Adipocyte (in vitro differentiated cells): ENCODE measurements around the gene AIG1.
A peak's percentile ranks its signal among the peaks of the same experiment; 100 is the strongest.

Experiments
- DNase-seq: peaks from one replicate; pipeline ENCODE4 v3.0.0-alpha.2; 2015; ENCODE audit warnings: low read depth
- H3K27me3 ChIP-seq: replicated peaks from 2 replicates; pipeline ENCODE4 v1.7.0; 2013; ENCODE audit warnings: mild to moderate bottlenecking, low read length, moderate library complexity; ENCODE audit not compliant: control insufficient read depth, insufficient read depth
- H3K36me3 ChIP-seq: 2 replicates; pipeline ENCODE4 v1.7.0; 2013; ENCODE audit warnings: low read length, mild to moderate bottlenecking, moderate library complexity; ENCODE audit not compliant: control insufficient read depth, insufficient read depth, severe bottlenecking
- H3K4me1 ChIP-seq: 2 replicates; pipeline ENCODE4 v1.7.0; 2013; ENCODE audit warnings: mild to moderate bottlenecking, low read length, moderate library complexity; ENCODE audit not compliant: control insufficient read depth, insufficient read depth
- H3K4me3 ChIP-seq: 2 replicates; pipeline ENCODE4 v1.7.0; 2013; ENCODE audit warnings: mild to moderate bottlenecking, low read length, moderate library complexity
- H3K9ac ChIP-seq: 2 replicates; pipeline ENCODE4 v1.7.0; 2013; ENCODE audit warnings: mild to moderate bottlenecking, low read length, moderate library complexity
- H3K9me3 ChIP-seq: 2 replicates; pipeline ENCODE4 v1.7.0; 2013; ENCODE audit warnings: mild to moderate bottlenecking, low read length, moderate library complexity; ENCODE audit not compliant: control insufficient read depth

The AIG1 gene

GRCh38 chr6:143260857-143261256 lies 200.2 kb downstream of the AIG1 start:
- Histone ChIP-seq H3K9me3 (no peaks in the 10 kb centered on the region), H3K36me3 (no peaks in the 10 kb centered on the region), H3K4me3 (no peak overlapping the region), H3K9ac (no peak overlapping the region), H3K27me3 (no peaks in the 10 kb centered on the region), H3K4me1 (no peaks in the 10 kb centered on the region)
- peak; percentile 42 for DNase-seq

- H3K9me3 ChIP-seq = no peaks in the 10 kb centered on the region
- no peak overlapping the region for H3K4me3 ChIP-seq
- DNase-seq = no peak
- H3K36me3 ChIP-seq = no peaks in the 10 kb centered on the region
- no peak overlapping the region for H3K9ac ChIP-seq
- no peaks in the 10 kb centered on the region for H3K4me1 ChIP-seq
- no peaks in the 10 kb centered on the region for H3K27me3 ChIP-seq
Measured at GRCh38 chr6:143261899-143262436, 201.3 kb downstream of the AIG1 start.

GRCh38 chr6:143262859-143263258 lies 202.2 kb downstream of the AIG1 start:
- Histone ChIP-seq H3K9me3 (no peaks in the 10 kb centered on the region), H3K27me3 (no peaks in the 10 kb centered on the region), H3K9ac (no peak overlapping the region), H3K36me3 (no peaks in the 10 kb centered on the region), H3K4me1 (peaks cover 5% of the 10 kb centered on the region), H3K4me3 (no peak overlapping the region)
- DNase-seq = no peak

GRCh38 chr6:143264379-143264778 lies 203.7 kb downstream of the AIG1 start:
- H3K36me3 ChIP-seq = no peaks in the 10 kb centered on the region
- no peak overlapping the region for H3K4me3 ChIP-seq
- H3K9ac ChIP-seq = no peak overlapping the region
- peaks cover 14% of the 10 kb centered on the region for H3K4me1 ChIP-seq
- no peaks in the 10 kb centered on the region for H3K27me3 ChIP-seq
- DNase-seq = no peak
- no peaks in the 10 kb centered on the region for H3K9me3 ChIP-seq

DNA sequence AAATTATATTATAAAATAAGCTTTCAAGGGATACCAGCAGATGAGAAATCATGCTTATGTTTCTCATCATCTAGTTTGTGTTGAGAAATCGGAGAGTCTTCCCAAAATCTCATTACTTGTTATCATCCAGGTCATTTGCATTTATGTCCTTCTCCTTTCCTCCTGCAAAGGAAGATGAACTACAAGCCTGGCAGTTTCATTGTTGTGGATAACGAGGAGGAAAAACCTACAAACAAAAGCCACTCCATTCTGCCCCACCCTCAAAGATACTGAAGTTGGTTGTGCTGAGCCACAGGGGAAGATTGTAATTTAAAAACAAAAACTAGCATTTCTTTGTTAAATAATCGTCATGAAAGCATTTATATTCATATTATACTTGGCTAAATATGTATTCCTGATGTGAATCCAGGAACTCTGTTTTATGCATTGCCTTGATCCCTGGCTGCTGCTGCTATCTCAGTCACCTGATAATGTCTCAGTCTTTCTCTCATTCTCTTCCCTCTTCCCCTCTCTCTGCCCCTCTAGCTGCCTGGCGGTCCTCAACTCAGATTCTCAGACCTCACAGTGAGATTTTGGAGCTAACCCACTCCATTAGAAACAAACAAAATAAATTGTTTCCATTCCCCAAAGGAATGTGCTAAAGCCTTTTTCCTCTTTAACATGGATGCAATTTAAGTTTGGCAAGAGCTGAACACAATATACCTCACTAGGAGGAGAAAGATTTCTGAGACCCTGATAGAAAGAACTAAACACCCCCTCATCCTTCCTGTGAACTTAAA lies 204.5 kb downstream of the AIG1 start:
- Histone ChIP-seq H3K27me3 (no peaks in the 10 kb centered on the region), H3K36me3 (no peaks in the 10 kb centered on the region), H3K4me1 (peaks cover 14% of the 10 kb centered on the region), H3K4me3 (no peak overlapping the region), H3K9me3 (no peaks in the 10 kb centered on the region), H3K9ac (no peak overlapping the region)
- peak; percentile 33 for DNase-seq

DNA sequence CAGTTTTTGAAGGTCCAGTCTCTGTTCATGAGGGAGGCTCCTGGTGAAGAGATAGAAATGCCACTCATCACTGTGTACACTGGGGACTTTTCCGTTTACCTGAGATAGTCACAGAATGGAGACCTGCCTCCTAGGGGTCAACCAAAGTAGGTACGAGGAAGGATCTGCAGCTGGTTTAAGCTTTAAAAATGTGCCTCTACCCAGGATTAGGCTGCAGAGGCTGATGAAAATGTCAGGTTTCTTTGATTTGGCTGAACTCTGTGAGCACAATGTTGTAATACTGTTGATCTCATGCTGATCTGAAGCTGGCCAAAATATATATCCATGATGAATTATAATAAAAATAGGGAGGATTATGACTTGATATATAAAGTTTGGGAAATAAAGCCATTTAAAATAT lies 207.1 kb downstream of the AIG1 start:
- no peaks in the 10 kb centered on the region for H3K9me3 ChIP-seq
- no peaks in the 10 kb centered on the region for H3K27me3 ChIP-seq
- peaks cover 23% of the 10 kb centered on the region for H3K4me1 ChIP-seq
- peak; percentile 41 for DNase-seq
- H3K4me3 ChIP-seq = no peak overlapping the region
- H3K36me3 ChIP-seq = no peaks in the 10 kb centered on the region
- no peak overlapping the region for H3K9ac ChIP-seq

DNA sequence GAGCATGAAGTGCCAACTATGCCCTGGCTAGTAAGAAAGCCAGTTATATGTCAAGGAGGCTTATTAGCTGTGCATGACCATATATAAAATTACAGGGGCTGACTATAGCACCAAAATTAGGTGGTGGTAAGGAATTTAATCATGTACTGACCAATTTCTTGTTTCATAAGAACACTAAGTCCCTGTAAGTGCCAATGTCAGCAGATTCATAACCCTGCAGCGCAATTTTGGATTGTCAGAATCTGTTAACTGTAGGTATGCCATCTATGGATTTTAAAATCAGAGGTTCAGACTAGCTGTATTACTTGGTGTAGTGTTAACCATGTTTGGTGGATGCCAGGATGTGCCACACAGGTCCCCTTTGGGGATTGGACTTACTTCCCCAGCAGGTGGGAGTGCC lies 207.8 kb downstream of the AIG1 start:
- Histone ChIP-seq H3K27me3 (no peaks in the 10 kb centered on the region), H3K9me3 (no peaks in the 10 kb centered on the region), H3K9ac (no peak overlapping the region), H3K36me3 (no peaks in the 10 kb centered on the region), H3K4me3 (no peak overlapping the region), H3K4me1 (peaks cover 23% of the 10 kb centered on the region)
- DNase-seq = no peak

DNA sequence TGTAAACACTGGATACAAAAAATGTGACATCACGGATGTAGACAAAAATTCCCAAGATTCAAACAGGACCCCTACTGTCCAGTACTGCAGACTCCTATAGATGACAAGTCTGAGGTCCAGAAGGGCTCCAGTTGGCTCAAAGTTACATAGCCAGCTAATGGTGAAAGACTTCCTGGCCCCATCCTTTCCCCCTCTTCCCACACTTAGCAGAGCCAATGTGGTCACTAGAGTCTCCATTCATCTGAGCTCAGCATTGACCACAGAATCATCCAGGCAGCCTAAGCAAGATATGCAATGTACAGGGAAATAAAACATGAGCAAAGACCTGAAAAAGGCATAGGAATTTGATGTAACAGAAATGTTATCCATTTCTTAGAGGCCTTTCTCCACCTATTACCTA lies 209.3 kb downstream of the AIG1 start:
- Histone ChIP-seq H3K4me3 (no peak overlapping the region), H3K4me1 (peaks cover 23% of the 10 kb centered on the region), H3K27me3 (no peaks in the 10 kb centered on the region), H3K36me3 (no peaks in the 10 kb centered on the region), H3K9ac (no peak overlapping the region), H3K9me3 (no peaks in the 10 kb centered on the region)
- DNase-seq = peak; percentile 10

- DNase-seq = peak; percentile 81
- Histone ChIP-seq H3K9me3 (no peaks in the 10 kb centered on the region), H3K4me3 (no peak overlapping the region), H3K36me3 (no peaks in the 10 kb centered on the region), H3K9ac (no peak overlapping the region), H3K4me1 (peaks cover 23% of the 10 kb centered on the region), H3K27me3 (no peaks in the 10 kb centered on the region)
Measured at GRCh38 chr6:143271024-143271423, 210.3 kb downstream of the AIG1 start.

GRCh38 chr6:143276436-143276835 lies 215.7 kb downstream of the AIG1 start:
- Histone ChIP-seq H3K9me3 (no peaks in the 10 kb centered on the region), H3K4me1 (no peaks in the 10 kb centered on the region), H3K27me3 (no peaks in the 10 kb centered on the region), H3K9ac (no peak overlapping the region), H3K36me3 (no peaks in the 10 kb centered on the region), H3K4me3 (no peak overlapping the region)
- DNase-seq = no peak

GRCh38 chr6:143279385-143279784 lies 218.7 kb downstream of the AIG1 start:
- Histone ChIP-seq H3K36me3 (no peaks in the 10 kb centered on the region), H3K4me1 (peaks cover 7% of the 10 kb centered on the region), H3K9me3 (no peaks in the 10 kb centered on the region), H3K27me3 (no peaks in the 10 kb centered on the region), H3K9ac (no peak overlapping the region), H3K4me3 (no peak overlapping the region)
- no peak for DNase-seq
